Activated CD4-positive, alpha-beta T cell treated with anti-CD3 and anti-CD28 coated beads, Interleukin-2, amount 50 U/mL, for 4 hours (primary cell): ENCODE measurements around the gene ASIC1.

Experiments
- DNase-seq, 2 experiments: peaks; one replicate each; pipeline ENCODE4 v3.0.0-alpha.2; 2020

ASIC1 gene

DNA sequence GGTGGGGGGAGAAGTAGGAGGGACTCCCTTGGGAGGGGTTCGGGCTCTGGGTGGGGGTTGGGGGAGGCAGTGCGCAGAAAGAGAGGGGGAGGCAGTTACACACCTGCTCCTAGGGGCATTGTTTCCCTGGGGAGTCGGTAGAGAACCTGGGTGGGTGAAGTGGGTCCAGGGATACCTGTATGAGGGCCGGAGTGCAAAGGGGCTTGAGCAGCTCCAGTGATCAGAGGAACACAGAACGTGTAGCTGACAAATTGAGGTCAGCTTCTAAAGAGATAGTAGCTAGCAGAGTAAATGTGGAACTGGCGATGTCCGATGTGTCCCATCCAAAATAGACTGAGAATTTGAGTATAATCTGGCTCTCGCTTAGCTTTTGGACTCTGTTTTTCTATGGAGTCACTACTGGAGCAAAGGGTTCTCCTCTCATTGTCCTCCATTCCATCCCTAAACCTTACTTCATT, 28.2 kb downstream of the ASIC1 start:
- no peak for DNase-seq

DNA sequence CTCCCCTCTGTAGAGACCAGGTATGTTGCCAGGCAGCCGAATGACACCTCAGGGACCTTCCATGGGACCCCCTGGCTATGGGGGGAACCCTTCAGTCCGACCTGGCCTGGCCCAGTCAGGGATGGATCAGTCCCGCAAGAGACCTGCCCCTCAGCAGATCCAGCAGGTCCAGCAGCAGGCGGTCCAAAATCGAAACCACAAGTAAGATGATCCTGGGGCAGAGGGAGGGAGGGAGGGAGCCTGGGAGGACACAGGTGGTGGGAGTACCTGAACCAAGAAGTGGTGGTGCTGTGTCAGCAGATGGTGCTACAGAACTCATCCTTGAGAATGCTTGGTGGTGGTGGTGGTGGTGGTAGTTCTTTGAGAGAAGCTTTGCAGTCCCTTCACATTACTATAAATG, 28.8 kb downstream of the ASIC1 start:
- DNase-seq = no peak

DNA sequence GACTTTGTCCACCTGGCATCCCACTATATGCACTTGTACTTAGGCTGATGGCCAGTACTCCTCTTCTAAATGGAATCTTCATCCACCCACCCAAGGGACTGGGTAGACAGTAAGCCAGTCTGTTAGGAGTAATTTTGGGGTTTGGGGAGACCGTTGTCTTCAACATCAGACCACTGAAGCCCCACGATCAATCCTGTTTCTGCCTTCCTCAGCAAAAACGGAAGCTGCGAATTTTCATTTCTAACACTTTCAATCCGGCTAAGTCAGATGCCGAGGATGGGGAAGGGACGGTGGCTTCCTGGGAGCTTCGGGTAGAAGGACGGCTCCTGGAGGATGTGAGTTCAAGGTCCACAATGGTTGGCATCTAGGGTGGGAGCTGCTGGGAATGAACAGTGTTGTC, 29.8 kb downstream of the ASIC1 start:
- DNase-seq = no peak

DNA sequence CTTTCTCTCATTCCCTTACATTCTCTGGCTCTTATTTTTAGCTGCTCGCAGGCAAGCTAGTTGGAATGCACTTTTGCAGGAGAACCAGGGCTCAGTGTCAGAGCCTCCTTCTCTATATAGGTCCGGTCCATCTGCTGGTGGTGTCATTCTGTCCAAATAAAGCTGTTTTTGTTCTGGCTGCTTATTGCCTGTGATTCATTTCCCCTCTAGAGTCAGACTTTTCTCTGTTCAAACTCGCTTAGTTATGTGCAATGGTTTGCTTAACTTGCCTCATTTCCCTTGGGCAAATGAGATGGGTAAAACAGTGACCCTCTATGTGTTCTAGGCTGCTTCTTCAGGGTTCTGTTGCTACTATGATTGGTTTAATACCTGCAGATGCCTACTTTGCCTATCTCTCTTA, 30.6 kb downstream of the ASIC1 start:
- no peak for DNase-seq

- DNase-seq = peak; percentile 52 to 57
Measured at GRCh38 chr12:50088577-50089335, 31.4 kb downstream of the ASIC1 start.

DNA sequence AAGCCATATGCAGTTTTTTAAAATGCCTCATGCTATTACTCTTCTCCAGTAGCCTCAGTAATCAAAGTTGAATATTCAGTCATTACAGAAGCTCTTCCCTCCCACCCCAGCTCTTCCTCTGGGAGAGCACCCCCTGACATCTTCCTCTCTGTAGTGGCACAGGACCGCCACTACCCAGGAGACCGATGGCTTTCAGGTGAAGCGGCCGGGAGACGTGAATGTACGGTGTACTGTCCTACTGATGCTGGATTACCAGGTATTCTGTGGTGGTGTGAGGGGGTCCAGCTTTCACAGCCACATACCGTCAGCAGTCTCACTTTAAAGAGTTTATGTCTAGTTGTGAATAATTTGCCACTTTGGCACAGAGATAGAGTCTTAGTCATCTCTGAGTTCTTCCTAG, 32.3 kb downstream of the ASIC1 start:
- DNase-seq = no peak

DNA sequence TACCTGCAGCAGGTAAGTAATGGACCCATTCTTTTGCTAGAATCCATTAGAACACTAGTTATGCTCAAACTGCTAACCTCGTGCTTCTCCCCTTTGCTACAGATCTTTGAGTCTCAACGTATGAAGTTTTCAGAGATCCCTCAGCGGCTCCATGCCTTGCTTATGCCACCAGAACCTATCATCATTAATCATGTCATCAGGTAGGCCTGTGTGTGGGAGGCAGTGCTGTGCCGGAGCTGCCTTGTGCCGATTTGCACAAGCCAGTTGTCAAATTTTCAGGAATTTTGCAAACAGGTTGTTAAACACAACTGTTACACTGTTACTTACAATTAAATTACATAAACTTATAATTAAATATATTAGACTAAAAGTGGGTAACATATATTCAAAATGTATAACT, 33.0 kb downstream of the ASIC1 start:
- DNase-seq = no peak

- DNase-seq = no peak
Measured at GRCh38 chr12:50097952-50098351, 40.6 kb downstream of the ASIC1 start.

GRCh38 chr12:50099302-50100008, 42.1 kb downstream of the ASIC1 start:
- no peak for DNase-seq

GRCh38 chr12:50100561-50100960, 43.2 kb downstream of the ASIC1 start:
- DNase-seq = no peak

DNA sequence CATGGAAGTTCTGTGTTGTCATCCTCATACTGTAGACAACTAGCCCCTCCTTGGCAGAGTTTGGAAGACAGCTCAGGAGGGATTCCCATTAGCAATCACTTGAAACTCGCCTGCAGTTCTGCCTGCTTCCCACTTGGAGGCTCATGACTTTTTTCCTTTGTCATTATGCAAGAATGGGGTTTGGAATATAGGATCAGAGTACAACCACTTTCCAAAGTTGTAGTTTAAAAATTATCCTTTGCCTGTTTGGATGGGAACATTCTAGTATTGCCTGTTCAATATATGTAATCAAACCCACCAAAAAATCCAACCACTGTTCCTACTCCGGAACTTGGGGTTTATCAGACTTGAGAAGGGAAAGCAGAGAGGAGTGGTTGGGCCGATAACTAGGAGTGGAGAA, 44.3 kb downstream of the ASIC1 start:
- no peak for DNase-seq

DNA sequence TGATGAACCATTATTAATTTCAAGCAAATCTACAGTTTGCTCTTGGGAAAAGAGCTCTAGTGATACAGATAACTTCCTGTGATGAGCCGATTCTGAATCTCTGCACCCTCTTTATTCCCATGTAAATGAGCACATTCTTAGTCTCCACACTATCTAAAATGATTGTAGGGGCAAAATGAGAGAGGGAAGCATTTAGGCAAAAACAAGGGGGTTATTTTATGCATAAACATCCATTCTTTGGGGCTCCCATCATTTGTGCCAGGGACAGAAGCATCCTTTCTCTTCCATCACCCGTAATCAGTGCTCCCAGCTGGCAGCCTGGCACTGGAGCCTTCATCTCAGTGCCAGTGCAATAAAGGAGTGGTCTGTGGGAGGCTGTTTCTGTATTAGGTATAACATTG, 44.7 kb downstream of the ASIC1 start:
- no peak for DNase-seq

DNA sequence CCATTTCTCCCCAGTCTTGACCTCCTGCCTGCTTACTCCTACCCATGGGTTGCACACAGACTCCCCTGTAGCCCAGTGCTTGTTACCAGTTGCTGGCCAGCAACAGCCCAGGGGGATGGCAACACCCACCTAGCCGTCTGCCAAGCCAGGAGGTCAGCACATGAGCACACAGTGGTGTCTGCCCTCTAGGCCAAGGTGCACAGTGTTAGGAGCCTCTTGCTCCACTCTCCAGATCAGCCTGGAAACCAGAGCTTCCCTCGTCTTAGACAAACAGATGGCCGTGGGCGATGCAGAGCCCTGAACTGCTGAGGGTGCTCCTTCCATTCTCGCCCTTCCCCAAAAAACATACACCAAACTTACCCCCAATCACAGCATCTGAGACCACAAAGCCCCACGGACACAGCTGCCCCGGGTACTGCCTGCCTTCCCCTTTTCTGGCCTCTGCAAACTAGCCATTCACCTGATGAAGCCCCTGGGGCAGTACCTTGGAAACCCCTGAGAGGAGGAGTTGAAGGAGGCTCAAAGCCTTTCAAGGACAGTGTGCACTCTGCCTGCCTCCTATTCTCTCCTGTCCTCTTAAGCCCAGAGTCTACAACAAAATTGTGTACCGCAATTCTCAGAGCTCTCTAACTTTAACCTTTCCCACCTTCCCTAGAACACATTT, 45.4 kb downstream of the ASIC1 start:
- no peak for DNase-seq

DNA sequence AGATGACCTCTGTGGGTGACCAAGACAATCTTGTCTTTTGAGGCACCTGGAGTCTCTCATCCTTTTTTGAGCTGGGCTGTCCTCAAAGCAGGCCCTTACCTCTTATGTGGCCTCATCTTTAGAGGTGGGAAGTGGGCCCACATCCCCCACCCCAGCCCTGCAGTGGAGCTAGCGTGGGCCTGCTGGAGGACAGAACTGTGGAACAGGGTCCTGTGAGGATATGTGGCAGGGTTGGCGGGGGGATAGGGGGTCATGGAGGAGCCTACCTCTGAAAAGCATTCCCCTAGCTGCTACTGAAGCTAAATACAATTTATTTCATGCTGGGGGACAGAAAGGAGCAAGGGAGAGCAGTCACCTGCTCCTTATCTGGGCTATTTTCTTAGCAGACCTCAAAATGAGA, 46.0 kb downstream of the ASIC1 start:
- no peak for DNase-seq

DNA sequence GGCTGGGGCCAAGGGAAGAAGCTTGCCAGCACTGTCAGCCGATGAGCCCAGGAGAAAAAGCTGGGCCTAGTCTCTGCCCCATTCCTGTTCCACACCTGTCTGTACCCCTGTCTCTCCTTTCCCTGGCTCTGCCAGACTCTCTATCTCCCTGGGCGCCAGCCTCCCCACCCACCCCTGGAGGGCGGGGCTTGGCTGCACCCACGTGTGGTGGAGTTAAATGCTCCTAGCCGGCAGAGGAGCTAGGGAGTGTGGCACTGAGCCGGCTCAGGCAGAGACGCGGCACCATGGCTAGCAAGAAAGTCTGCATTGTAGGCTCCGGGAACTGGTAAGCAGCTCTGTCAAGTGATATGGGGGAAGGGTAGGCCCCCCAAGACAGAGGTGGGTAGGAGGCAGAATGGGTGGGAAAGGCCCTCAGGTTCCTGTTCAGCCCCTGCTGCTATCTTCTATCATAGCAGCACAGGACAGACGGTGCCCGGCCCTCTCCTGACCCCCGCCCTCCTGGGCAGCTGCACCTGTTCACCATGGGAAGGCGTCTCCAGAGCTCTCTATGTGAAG, 46.4 kb downstream of the ASIC1 start, which contains the start of gene GPD1:
Gene GPD1 (plus strand): TSS at position 242 of the 555 bp plus-strand sequence. CDS start 43 bp downstream, at position 285.
- no peak for DNase-seq

DNA sequence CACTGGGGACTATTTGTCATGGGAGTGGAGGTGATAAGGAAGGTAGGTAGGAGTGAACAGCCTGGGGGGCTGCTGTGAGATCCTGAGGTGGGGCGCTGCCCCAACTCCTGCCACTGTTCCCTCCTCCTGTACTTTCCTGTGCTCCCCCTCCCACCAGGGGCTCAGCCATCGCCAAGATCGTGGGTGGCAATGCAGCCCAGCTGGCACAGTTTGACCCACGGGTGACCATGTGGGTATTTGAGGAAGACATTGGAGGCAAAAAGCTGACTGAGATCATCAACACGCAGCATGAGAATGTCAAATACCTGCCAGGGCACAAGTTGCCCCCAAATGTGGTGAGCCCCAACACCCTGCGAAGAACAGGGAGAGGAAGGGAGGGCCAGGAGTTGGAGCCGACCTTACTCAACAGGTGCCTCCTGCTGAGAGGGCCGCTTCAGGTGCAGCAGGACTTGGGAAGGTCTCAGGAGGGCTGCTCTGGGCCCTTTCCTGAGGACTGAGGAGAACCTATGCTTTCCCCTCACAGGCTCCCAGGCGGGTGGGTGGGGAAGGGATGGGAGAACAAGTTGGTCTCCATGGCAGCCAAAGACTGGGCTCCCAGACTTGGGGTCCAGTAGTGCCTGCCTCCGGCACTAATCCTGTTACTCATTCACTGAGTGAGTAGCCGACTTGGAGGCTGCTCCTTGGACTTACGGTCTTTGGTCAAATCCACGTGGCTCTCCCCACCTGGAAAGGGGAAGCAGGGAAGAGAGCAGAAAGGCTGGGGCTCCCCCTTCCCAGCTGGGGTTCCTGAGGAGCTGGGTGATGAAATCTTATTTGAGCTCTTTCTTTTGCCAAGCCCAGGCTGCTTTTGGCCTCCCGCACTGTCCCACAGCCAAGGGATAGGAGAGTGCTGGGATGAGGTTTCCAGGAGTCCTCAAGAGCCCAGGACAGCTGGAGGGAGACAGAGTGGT, 47.3 kb downstream of the ASIC1 start:
- no peak for DNase-seq

GRCh38 chr12:50105913-50106450, 48.6 kb downstream of the ASIC1 start:
- no peak for DNase-seq

GRCh38 chr12:50106907-50107306, 49.5 kb downstream of the ASIC1 start:
- DNase-seq = no peak

GRCh38 chr12:50107416-50108268, 50.2 kb downstream of the ASIC1 start:
- DNase-seq = no peak

DNA sequence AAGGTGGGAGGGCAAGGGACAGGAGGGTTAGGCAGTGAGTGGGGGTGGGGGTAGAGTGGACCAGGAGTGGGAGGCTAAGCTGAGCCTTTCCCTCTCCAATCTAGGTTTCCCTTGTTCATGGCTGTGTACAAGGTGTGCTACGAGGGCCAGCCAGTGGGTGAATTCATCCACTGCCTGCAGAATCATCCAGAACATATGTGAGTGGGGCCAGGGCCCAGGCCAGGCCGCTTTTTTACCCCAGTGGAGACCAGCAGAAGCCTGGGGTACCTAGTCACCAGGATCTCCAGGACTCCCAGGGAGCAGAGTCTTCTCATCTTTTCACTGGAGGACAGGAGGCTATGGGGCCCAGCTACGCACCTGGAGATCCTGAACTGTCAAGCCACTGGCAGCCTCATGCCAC, 51.9 kb downstream of the ASIC1 start:
- DNase-seq = no peak
